ENCODE measurements around the gene SDK2. TPM values are rescaled to one million over a fixed set of nuclear protein-coding genes. Genes with fewer than 3 reads are reported as not detected.
A peak's percentile ranks its signal among the peaks of the same experiment; 100 is the strongest.

SDK2 gene
- total RNA-seq, 2 experiments from 2014 or later, result 2.4 to 2.5 TPM

GRCh38 chr17:73422121-73422520 is 222.1 kb downstream of the SDK2 start:
- ChIA-PET CTCF (interaction anchor here (0.8 to 1.7 kb wide), 4 partner anchors 8 to 290 kb away, joined by 3 to 8 read pairs (median 4); no protein-coding TSS in a partner anchor), POLR2A (no interaction called here)
- Mint-ChIP-seq H3K4me3 (no peak overlapping the region), H3K36me3 (ENCODE audit: low read depth) (no peaks in the 10 kb centered on the region), H3K9me3 (no peaks in the 10 kb centered on the region), H3K27ac (no peak overlapping the region), H3K27me3 (no peaks in the 10 kb centered on the region), H3K4me1 (no peaks in the 10 kb centered on the region)
- no peak for DNase-seq

DNA sequence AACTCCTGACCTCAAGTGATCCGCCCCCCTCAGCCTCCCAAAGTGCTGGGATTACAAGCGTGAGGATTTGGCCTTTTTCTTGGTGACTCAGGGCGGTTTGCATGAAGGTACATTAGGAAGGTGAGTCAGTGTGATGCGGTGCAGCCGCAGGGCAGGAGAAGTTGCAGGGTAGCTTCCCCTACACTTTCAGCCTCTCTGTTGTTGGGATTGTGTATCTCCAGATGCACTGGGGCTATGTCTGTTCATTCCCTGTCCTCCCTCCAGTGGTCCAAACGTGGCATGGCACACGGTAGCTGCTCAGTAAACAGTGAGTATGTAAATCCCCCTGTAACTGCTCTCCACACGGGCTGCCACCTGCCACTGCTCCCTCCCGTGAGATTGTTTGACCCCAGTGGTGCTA is 223.3 kb downstream of the SDK2 start:
- CTCF ChIA-PET, result interaction anchor here (0.6 to 1.7 kb wide), 3 partner anchors 9 to 362 kb away, joined by 3 to 8 read pairs (median 3); no protein-coding TSS in a partner anchor
- H3K36me3 Mint-ChIP-seq (ENCODE audit: low read depth), result no peaks in the 10 kb centered on the region
- H3K4me3 Mint-ChIP-seq, result no peak overlapping the region
- no peak for DNase-seq
- POLR2A ChIA-PET, result no interaction called here
- H3K27me3 Mint-ChIP-seq, result no peaks in the 10 kb centered on the region
- no peak overlapping the region for H3K27ac Mint-ChIP-seq
- no peaks in the 10 kb centered on the region for H3K4me1 Mint-ChIP-seq
- no peaks in the 10 kb centered on the region for H3K9me3 Mint-ChIP-seq

GRCh38 chr17:73419881-73420280 is 224.4 kb downstream of the SDK2 start:
- H3K4me1 Mint-ChIP-seq, result no peaks in the 10 kb centered on the region
- CTCF ChIA-PET, result interaction anchor here (0.7 to 1.0 kb wide), 2 partner anchors 10 to 175 kb away, joined by 3 to 5 read pairs; no protein-coding TSS in a partner anchor
- H3K27me3 Mint-ChIP-seq, result no peaks in the 10 kb centered on the region
- no peaks in the 10 kb centered on the region for H3K36me3 Mint-ChIP-seq (ENCODE audit: low read depth)
- POLR2A ChIA-PET, result no interaction called here
- H3K9me3 Mint-ChIP-seq, result no peaks in the 10 kb centered on the region
- no peak overlapping the region for H3K27ac Mint-ChIP-seq
- H3K4me3 Mint-ChIP-seq, result no peak overlapping the region
- no peak for DNase-seq

- no peaks in the 10 kb centered on the region for H3K9me3 Mint-ChIP-seq
- DNase-seq, result no peak
- no peak overlapping the region for H3K27ac Mint-ChIP-seq
- no peaks in the 10 kb centered on the region for H3K36me3 Mint-ChIP-seq (ENCODE audit: low read depth)
- no peaks in the 10 kb centered on the region for H3K27me3 Mint-ChIP-seq
- ChIA-PET POLR2A (no interaction called here), CTCF (interaction anchor here (1.0 kb wide), 1 partner anchor 11 kb away, joined by 3 read pairs; no protein-coding TSS in a partner anchor)
- H3K4me1 Mint-ChIP-seq, result no peaks in the 10 kb centered on the region
- no peak overlapping the region for H3K4me3 Mint-ChIP-seq
Observed at GRCh38 chr17:73419051-73419450, 225.2 kb downstream of the SDK2 start.

GRCh38 chr17:73415782-73416181 is 228.5 kb downstream of the SDK2 start:
- POLR2A ChIA-PET, result no interaction called here
- Mint-ChIP-seq H3K4me1 (no peaks in the 10 kb centered on the region), H3K27ac (no peak overlapping the region), H3K36me3 (ENCODE audit: low read depth) (no peaks in the 10 kb centered on the region), H3K4me3 (no peak overlapping the region), H3K9me3 (no peaks in the 10 kb centered on the region), H3K27me3 (no peaks in the 10 kb centered on the region)
- CTCF ChIA-PET, result interaction anchor here (0.6 kb wide), 1 partner anchor 406 kb away, joined by 3 read pairs; no protein-coding TSS in a partner anchor
- no peak for DNase-seq

DNA sequence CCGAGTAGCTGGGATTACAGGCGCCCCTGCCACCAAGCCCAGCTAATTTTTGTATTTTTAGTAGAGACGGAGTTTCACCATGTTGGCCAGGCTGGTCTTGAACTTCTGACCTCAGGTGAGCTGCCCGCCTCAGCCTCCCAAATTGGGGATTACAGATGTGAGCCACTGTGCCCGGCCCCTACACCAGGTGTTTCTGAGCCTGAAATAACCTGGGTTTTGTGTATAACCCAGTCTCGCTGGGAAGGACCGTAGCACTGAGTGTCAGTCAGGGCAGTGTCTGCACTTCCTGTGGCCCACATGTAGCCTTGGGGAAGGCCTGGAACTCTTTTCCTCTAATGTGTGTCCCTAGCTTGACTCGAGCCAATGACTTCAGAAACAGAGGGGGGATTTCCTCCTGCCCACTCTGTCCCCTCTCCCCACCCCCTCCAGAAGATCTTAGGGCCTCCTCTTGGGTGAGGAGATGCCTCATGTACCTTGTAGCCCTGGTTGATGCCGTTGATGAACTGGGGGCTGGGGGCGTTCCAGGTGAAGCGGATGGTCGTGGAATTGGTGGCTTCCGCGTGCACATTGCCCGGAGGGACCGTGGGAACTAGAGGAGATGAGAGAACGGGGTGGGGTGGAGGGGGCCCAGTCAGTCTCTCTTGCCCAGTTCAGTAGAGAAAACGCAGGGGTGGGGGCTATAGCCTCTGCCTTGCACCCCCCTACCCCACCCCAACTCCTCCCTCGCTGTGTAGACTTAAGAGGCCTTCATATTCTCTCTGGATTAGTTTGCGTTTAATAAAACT is 229.9 kb downstream of the SDK2 start:
- POLR2A ChIA-PET, result no interaction called here
- H3K4me1 Mint-ChIP-seq, result no peaks in the 10 kb centered on the region
- H3K27me3 Mint-ChIP-seq, result no peaks in the 10 kb centered on the region
- H3K36me3 Mint-ChIP-seq (ENCODE audit: low read depth), result no peaks in the 10 kb centered on the region
- CTCF ChIA-PET, result no interaction called here
- no peak overlapping the region for H3K4me3 Mint-ChIP-seq
- no peak overlapping the region for H3K27ac Mint-ChIP-seq
- no peaks in the 10 kb centered on the region for H3K9me3 Mint-ChIP-seq
- DNase-seq, result no peak

DNA sequence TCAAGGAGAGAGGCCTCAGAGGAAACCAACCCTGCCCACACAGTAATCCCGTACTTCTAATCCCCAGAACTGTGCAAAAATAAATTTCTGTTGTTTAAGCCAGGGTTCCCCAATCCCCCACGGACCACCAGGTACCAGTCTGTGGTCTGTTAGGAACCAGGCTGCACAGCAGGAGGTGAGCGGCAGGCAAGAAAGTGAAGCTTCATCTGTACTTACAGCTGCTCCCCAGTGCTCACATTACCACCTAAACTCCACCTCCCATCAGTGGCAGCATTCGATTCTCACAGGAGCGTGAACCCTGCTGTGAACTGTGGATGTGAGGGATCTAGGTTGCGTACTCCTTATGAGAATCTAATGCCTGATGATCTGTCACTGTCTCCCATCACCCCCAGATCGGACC is 231.3 kb downstream of the SDK2 start:
- Mint-ChIP-seq H3K4me1 (no peaks in the 10 kb centered on the region), H3K4me3 (no peak overlapping the region), H3K9me3 (no peaks in the 10 kb centered on the region), H3K27me3 (no peaks in the 10 kb centered on the region), H3K27ac (no peak overlapping the region), H3K36me3 (ENCODE audit: low read depth) (no peaks in the 10 kb centered on the region)
- ChIA-PET POLR2A (no interaction called here), CTCF (no interaction called here)
- DNase-seq, result no peak

DNA sequence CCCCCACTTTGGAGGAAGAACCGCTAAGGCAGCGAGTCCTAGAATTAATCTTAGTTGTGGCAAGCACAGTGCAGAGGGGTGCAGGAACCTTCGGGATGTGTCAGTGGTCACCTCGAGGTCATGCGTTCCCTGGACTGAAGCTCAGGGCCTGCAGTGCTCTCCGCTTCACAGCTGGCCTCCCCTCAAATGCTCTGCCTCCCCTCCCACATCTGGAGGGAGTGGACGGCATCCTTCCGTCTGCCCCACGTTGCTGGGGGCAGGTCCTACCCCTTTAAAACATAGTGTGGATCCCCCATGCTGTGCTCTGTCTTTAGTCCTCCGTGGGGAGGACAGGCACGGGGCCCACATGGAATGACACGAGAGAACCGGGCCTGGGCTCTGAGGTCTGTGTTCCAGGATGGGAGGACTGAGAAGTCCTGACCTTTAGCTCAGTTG is 232.9 kb downstream of the SDK2 start:
- no peak overlapping the region for H3K4me3 Mint-ChIP-seq
- no peak overlapping the region for H3K27ac Mint-ChIP-seq
- no peak for DNase-seq
- no peaks in the 10 kb centered on the region for H3K27me3 Mint-ChIP-seq
- ChIA-PET CTCF (no interaction called here), POLR2A (interaction anchor here (0.6 kb wide), 1 partner anchor 403 kb away, joined by 3 read pairs; no protein-coding TSS in a partner anchor)
- no peaks in the 10 kb centered on the region for H3K36me3 Mint-ChIP-seq (ENCODE audit: low read depth)
- H3K4me1 Mint-ChIP-seq, result no peaks in the 10 kb centered on the region
- no peaks in the 10 kb centered on the region for H3K9me3 Mint-ChIP-seq

GRCh38 chr17:73410586-73411312 is 233.5 kb downstream of the SDK2 start:
- CTCF ChIA-PET, result no interaction called here
- POLR2A ChIA-PET, result interaction anchor here (0.6 kb wide), 1 partner anchor 403 kb away, joined by 3 read pairs; no protein-coding TSS in a partner anchor
- H3K27ac Mint-ChIP-seq, result no peak overlapping the region
- H3K27me3 Mint-ChIP-seq, result no peaks in the 10 kb centered on the region
- H3K4me3 Mint-ChIP-seq, result no peak overlapping the region
- no peaks in the 10 kb centered on the region for H3K4me1 Mint-ChIP-seq
- H3K9me3 Mint-ChIP-seq, result no peaks in the 10 kb centered on the region
- DNase-seq, result no peak
- H3K36me3 Mint-ChIP-seq (ENCODE audit: low read depth), result no peaks in the 10 kb centered on the region

GRCh38 chr17:73404246-73404645 is 240.0 kb downstream of the SDK2 start:
- CTCF ChIA-PET, result interaction anchor here (0.5 kb wide), 1 partner anchor 121 kb away, joined by 3 read pairs; no protein-coding TSS in a partner anchor
- Mint-ChIP-seq H3K27ac (no peak overlapping the region), H3K4me3 (no peak overlapping the region), H3K4me1 (no peaks in the 10 kb centered on the region), H3K9me3 (no peaks in the 10 kb centered on the region), H3K36me3 (ENCODE audit: low read depth) (no peaks in the 10 kb centered on the region), H3K27me3 (no peaks in the 10 kb centered on the region)
- POLR2A ChIA-PET, result no interaction called here
- no peak for DNase-seq

DNA sequence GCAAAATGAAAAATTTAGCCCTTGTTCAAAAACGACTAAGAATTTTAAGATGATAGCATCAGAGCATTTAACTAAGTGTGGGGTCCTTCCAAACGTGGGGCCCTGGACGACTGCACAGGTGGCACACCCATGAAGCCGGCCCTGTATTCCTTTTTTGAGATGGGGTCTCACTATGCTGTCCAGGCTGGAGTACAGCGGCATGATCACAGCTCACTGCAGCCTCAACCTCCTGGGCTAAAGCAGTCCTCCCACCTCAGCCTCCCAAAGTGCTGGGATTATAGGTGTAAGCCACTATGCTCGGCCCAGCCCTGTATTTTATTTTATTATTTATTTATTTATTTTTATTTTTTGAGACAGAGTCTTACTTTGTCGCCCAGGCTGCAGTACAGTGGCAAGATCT is 241.8 kb downstream of the SDK2 start:
- H3K9me3 Mint-ChIP-seq, result no peaks in the 10 kb centered on the region
- no peak overlapping the region for H3K27ac Mint-ChIP-seq
- no peak for DNase-seq
- H3K36me3 Mint-ChIP-seq (ENCODE audit: low read depth), result no peaks in the 10 kb centered on the region
- H3K27me3 Mint-ChIP-seq, result no peaks in the 10 kb centered on the region
- no peak overlapping the region for H3K4me3 Mint-ChIP-seq
- no peaks in the 10 kb centered on the region for H3K4me1 Mint-ChIP-seq
- CTCF ChIA-PET, result no interaction called here
- POLR2A ChIA-PET, result no interaction called here

DNA sequence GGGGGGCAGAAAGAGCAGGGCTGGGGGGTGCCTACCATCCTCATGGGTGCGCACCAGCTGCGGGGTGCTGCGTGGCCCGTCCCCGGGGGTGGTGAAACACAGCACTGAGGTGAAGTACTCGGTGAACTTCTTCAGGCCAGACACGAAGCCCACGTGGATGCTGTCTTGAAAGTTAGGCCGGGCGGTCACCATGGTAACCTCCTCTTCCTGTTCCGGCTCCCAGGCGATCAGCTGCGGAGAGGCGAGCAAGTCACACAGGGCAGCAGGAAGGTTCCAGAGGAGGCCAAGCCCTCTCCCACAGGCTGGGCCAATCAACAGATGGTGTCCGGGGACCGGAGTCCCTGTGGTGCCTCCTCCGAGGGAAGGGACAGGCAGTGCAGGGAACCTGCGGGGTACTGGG is 242.3 kb downstream of the SDK2 start:
- ChIA-PET POLR2A (no interaction called here), CTCF (no interaction called here)
- Mint-ChIP-seq H3K4me3 (no peak overlapping the region), H3K4me1 (no peaks in the 10 kb centered on the region), H3K27ac (no peak overlapping the region), H3K36me3 (ENCODE audit: low read depth) (no peaks in the 10 kb centered on the region), H3K27me3 (no peaks in the 10 kb centered on the region), H3K9me3 (no peaks in the 10 kb centered on the region)
- DNase-seq, result peak; percentile 31

- ChIA-PET CTCF (no interaction called here), POLR2A (no interaction called here)
- DNase-seq, result no peak
- H3K9me3 Mint-ChIP-seq, result no peaks in the 10 kb centered on the region
- H3K27ac Mint-ChIP-seq, result no peak overlapping the region
- H3K4me1 Mint-ChIP-seq, result no peaks in the 10 kb centered on the region
- H3K4me3 Mint-ChIP-seq, result no peak overlapping the region
- no peaks in the 10 kb centered on the region for H3K36me3 Mint-ChIP-seq (ENCODE audit: low read depth)
- H3K27me3 Mint-ChIP-seq, result no peaks in the 10 kb centered on the region
Observed at GRCh38 chr17:73400915-73401545, 243.2 kb downstream of the SDK2 start.

All from activated CD4-positive, alpha-beta memory T cell treated with anti-CD3 and anti-CD28 coated beads, Interleukin-2, amount 10 ng/mL, durations not matched to agents 7 days and 5 days (primary cell).